ENCODE data around the gene C10orf67.

DNA sequence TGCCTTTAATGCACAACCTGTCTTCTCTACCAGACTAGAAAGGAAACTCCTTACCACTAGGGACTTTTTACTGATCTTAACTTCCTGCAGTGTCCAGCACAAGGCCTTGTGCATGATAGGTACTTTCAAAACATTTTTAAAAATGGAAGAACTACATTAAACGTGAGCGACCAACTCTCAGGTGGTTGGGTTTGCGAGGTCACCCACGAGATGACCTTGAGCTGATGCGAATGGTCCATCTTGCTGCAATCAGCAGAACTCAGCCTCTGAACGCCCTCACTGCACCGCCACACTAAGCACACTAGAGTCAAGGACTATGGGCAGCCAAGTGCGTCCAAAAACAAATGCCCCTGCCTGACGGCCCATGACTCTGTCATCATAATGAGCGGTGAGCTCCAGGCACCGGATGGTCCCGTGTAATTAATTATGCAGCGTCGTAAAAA, 187.3 kb downstream of the C10orf67 start:
- TF ChIP-seq EZH2 (IDR thresholded peaks at IDR 0.05; ENCODE audit: low read depth, low read length, severe bottlenecking) (no peak), RAD21 (IDR thresholded peaks at IDR 0.05 in 1 of 2, conservative IDR thresholded peaks at IDR 0.05 in 1 of 2; ENCODE audit: low read depth in 2 of 2, low read length in 2 of 2) (no peak), KDM4A (IDR thresholded peaks at IDR 0.05; ENCODE audit: low read depth, low read length, severe bottlenecking) (no peak), RFX5 (IDR thresholded peaks at IDR 0.05; ENCODE audit: borderline replicate concordance, low read depth, low read length) (no peak), SRF (IDR thresholded peaks at IDR 0.05; ENCODE audit: low read depth, low read length) (no peak), POLR2A (IDR thresholded peaks at IDR 0.05; ENCODE audit: control extremely low read depth in 1 of 2, low read depth in 2 of 2, low read length in 2 of 2) (no peak), CREB1 (IDR thresholded peaks at IDR 0.05) (no peak)
- TF ChIP-seq, protein P1, sequence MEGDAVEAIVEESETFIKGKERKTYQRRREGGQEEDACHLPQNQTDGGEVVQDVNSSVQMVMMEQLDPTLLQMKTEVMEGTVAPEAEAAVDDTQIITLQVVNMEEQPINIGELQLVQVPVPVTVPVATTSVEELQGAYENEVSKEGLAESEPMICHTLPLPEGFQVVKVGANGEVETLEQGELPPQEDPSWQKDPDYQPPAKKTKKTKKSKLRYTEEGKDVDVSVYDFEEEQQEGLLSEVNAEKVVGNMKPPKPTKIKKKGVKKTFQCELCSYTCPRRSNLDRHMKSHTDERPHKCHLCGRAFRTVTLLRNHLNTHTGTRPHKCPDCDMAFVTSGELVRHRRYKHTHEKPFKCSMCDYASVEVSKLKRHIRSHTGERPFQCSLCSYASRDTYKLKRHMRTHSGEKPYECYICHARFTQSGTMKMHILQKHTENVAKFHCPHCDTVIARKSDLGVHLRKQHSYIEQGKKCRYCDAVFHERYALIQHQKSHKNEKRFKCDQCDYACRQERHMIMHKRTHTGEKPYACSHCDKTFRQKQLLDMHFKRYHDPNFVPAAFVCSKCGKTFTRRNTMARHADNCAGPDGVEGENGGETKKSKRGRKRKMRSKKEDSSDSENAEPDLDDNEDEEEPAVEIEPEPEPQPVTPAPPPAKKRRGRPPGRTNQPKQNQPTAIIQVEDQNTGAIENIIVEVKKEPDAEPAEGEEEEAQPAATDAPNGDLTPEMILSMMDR (IDR thresholded peaks at IDR 0.05; ENCODE audit: control extremely low read depth in 1 of 3, insufficient read depth in 1 of 3, low read depth in 1 of 3, low read length in 3 of 3), result no peak

Data from H1 (cell line).